Prostate gland (tissue), 2 donors: ENCODE results near the gene GNRHR. TPM values are rescaled to one million over a fixed set of nuclear protein-coding genes. Genes with fewer than 3 reads are reported as not detected.

ENCODE experiments used
- DNase-seq: peaks from one replicate; pipeline ENCODE4 v3.0.0-alpha.2; 2019; ENCODE audit warnings: low spot score
- H3K27ac ChIP-seq, 2 donors: fragments of 200-600 bp; sonication (generic); 2 replicates each; pipeline ENCODE4 v1.5.1; 2017 to 2019
- H3K27me3 ChIP-seq: fragments of 200-600 bp; sonication (generic); replicated peaks from 2 replicates; pipeline ENCODE4 v1.5.1; 2019; ENCODE audit not compliant: insufficient read depth
- H3K36me3 ChIP-seq, 2 donors: fragments of 200-600 bp; sonication (generic); 1 replicate in 1 of 2; 2 replicates in 1 of 2; pipeline versions ENCODE4 v1.5.1 to v1.8.1; 2017 to 2019
- H3K4me1 ChIP-seq: fragments of 200-600 bp; sonication (generic); replicated peaks from 2 replicates; pipeline ENCODE4 v1.5.1; 2019
- H3K4me3 ChIP-seq, 2 donors: fragments of 200-600 bp; sonication (generic); 2 replicates each; pipeline ENCODE4 v1.5.1; 2017 to 2019
- H3K9me3 ChIP-seq: fragments of 200-600 bp; sonication (generic); 2 replicates; pipeline ENCODE4 v1.5.1; 2017
- POLR2A ChIP-seq: fragments of 450-650 bp; IDR thresholded peaks from one replicate; pipeline ENCODE4 v1.6.1; 2016; ENCODE audit warnings: antibody characterized with exemption, mild to moderate bottlenecking
- POLR2AphosphoS5 ChIP-seq: sonication (generic); formaldehyde crosslinking; IDR thresholded peaks from one replicate; pipeline ENCODE4 v1.6.1; 2017; ENCODE audit warnings: antibody characterized with exemption
- WGBS: methylation state at CpG from one replicate; pipeline ENCODE4 v1.1.5; 2018; 5-methylcytosine and 5-hydroxymethylcytosine counted together
- intact Hi-C: fragments of 100-400 bp; cut with DNase I; formaldehyde crosslinking; loops from one replicate; pipeline ENCODE4 v1.14.2; 2022
- small RNA-seq, 2 donors: library from RNA; depleted of rRNA; stranded (forward); fragments of <200 nt; gene quantifications; one replicate each; pipeline ENCODE3, GENCODE V24; 2016
- total RNA-seq, 2 donors: library from RNA; depleted of rRNA; stranded (reverse); fragments of >200 nt; gene quantifications; one replicate each; pipeline ENCODE4 v1.1.0, GENCODE V29; 2016
- TF ChIP-seq, protein P1 (sequence below), 4 experiments: fragments of 200-600 bp in 2 of 4; fragments of 450-650 bp in 2 of 4; sonication (generic) in 2 of 4; IDR thresholded peaks; 1 replicate in 3 of 4; 2 replicates in 1 of 4; pipeline ENCODE4 v1.5.1; 2016 to 2019; ENCODE audit warnings: antibody characterized with exemption in 4 of 4, mild to moderate bottlenecking in 2 of 4, moderate library complexity in 2 of 4

The GNRHR gene
- total RNA-seq, 2 donors from 2014 or later = not detected

DNA sequence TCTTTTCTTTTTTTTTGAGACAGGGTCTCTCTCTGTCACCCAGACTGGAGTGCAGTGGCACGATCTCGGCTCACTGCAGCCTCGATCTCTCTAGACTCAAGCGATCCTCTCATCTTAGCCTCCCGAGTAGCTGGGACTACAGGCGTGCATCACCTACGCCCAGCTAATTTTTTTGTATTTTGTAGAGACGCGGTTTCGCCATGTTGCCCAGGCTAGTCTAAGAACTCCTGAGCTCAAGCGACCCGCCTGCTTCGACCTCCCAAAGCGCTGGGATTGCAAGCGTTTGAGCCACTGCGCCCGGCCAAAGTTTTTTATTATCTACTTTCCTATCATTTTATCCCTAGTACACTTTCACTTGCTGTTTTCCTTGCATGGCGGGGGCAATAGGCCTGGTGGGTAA, 54.6 kb downstream of the GNRHR start:
- TF ChIP-seq, protein P1, sequence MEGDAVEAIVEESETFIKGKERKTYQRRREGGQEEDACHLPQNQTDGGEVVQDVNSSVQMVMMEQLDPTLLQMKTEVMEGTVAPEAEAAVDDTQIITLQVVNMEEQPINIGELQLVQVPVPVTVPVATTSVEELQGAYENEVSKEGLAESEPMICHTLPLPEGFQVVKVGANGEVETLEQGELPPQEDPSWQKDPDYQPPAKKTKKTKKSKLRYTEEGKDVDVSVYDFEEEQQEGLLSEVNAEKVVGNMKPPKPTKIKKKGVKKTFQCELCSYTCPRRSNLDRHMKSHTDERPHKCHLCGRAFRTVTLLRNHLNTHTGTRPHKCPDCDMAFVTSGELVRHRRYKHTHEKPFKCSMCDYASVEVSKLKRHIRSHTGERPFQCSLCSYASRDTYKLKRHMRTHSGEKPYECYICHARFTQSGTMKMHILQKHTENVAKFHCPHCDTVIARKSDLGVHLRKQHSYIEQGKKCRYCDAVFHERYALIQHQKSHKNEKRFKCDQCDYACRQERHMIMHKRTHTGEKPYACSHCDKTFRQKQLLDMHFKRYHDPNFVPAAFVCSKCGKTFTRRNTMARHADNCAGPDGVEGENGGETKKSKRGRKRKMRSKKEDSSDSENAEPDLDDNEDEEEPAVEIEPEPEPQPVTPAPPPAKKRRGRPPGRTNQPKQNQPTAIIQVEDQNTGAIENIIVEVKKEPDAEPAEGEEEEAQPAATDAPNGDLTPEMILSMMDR (IDR thresholded peaks at IDR 0.05) = no peak
- TF ChIP-seq POLR2A (no peak), POLR2AphosphoS5 (no peak)
- H3K27me3 ChIP-seq = no peaks in the 10 kb centered on the region
- H3K9me3 ChIP-seq = no peaks in the 10 kb centered on the region
- 94% methylated on average over 18 of the region's 18 CpGs for WGBS
- no peaks in the 10 kb centered on the region for H3K4me1 ChIP-seq
- no peak overlapping the region for H3K27ac ChIP-seq
- H3K36me3 ChIP-seq = no peaks in the 10 kb centered on the region
- intact Hi-C loops = loop anchor here (5.0 kb wide), 1 partner anchor 152 kb away; the partner anchor contains the start of gene CENPC
- DNase-seq = no peak
- no peak overlapping the region for H3K4me3 ChIP-seq

DNA sequence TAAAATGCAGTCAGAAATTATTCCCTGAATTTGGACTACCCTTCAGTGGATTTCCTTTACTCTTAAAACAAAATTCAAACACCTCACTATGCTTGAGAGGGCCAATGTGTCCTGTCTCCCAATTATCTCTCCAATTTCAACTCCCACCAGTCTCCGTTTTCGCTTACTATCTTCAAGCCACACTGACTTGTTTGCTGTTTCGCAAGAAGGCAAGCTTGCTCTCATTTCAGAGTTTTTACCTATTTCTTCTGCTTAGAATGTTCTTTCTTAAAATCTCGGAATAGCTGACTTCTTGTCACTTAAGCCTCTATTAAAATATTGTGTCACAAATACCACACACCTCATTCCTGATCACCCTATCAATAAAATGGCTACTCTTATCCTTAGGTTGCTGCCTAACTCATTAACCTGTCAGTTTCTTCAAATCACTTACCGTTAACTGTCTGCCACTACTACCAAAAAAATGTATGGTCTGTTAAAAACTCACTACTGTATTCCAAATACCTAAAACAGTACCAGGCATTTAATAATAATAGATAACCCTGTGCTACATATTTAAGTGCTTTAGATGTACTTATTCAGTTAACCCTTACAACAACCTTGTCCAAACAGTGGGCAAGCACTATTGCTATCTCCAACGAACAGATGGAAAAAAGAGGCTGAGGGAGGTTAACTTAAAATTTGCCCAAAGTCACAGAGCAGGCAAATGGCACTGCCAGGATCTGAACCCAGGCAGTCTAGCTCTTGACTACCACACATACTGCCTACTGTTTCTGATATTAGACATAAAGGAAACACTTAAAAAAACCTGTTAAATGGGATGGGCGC, 56.1 kb downstream of the GNRHR start:
- Histone ChIP-seq H3K36me3 (no peaks in the 10 kb centered on the region), H3K4me1 (no peaks in the 10 kb centered on the region), H3K27me3 (no peaks in the 10 kb centered on the region), H3K4me3 (no peak overlapping the region), H3K9me3 (no peaks in the 10 kb centered on the region), H3K27ac (no peak overlapping the region)
- no peak for DNase-seq
- intact Hi-C loops = no loop called here
- 80% methylated on average over 7 of the region's 7 CpGs for WGBS
- TF ChIP-seq, protein P1 (IDR thresholded peaks at IDR 0.05) = no peak
- TF ChIP-seq POLR2A = no peak
- TF ChIP-seq POLR2AphosphoS5 = no peak

DNA sequence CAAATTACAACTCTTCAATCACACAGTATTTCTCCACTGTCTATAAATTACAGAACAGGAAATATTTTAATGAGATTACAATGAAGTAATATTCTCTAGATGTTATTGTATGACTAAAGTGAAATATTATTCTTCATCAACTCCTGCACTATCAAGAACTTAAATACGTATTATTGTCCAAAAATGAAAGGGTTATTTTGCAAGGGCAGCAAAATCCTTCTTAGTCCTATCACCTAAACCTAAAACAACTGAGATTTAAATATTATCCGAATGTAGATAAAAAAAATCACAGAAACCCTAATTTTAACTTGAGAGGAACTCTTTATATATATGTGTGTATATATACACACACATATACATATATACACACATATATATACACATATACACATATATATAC, 58.1 kb downstream of the GNRHR start:
- H3K27me3 ChIP-seq = no peaks in the 10 kb centered on the region
- H3K36me3 ChIP-seq = no peaks in the 10 kb centered on the region
- DNase-seq = no peak
- no peak overlapping the region for H3K4me3 ChIP-seq
- no peaks in the 10 kb centered on the region for H3K4me1 ChIP-seq
- 96% methylated on average over 2 of the region's 2 CpGs for WGBS
- intact Hi-C loops = no loop called here
- no peak for TF ChIP-seq POLR2AphosphoS5
- TF ChIP-seq POLR2A = no peak
- H3K9me3 ChIP-seq = no peaks in the 10 kb centered on the region
- H3K27ac ChIP-seq = no peak overlapping the region

DNA sequence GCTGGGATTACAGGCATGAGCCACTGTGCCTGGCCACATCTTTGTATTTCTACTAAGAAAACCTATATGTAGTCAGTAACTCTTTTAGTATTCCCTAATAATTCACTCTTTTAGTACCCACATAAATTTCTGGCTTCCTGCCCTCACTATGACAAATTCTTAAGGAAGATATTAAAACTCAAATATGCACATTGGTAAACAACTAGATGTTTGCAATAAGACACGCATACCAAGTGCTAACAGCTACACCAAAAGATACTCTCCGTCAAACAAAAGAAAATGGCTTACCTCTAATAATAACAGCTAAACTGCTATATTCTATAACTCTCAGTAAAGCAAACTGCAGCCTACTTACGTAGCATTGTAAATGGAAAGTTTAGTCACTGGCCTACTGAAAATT, 59.5 kb downstream of the GNRHR start:
- Histone ChIP-seq H3K27ac (no peak overlapping the region), H3K9me3 (no peaks in the 10 kb centered on the region), H3K4me3 (no peak overlapping the region), H3K36me3 (no peaks in the 10 kb centered on the region), H3K4me1 (no peaks in the 10 kb centered on the region), H3K27me3 (no peaks in the 10 kb centered on the region)
- DNase-seq = no peak
- no peak for TF ChIP-seq POLR2A
- no peak for TF ChIP-seq POLR2AphosphoS5
- TF ChIP-seq, protein P1 (IDR thresholded peaks at IDR 0.05) = no peak
- intact Hi-C loops = no loop called here
- WGBS = 84% methylated on average over 3 of the region's 3 CpGs

DNA sequence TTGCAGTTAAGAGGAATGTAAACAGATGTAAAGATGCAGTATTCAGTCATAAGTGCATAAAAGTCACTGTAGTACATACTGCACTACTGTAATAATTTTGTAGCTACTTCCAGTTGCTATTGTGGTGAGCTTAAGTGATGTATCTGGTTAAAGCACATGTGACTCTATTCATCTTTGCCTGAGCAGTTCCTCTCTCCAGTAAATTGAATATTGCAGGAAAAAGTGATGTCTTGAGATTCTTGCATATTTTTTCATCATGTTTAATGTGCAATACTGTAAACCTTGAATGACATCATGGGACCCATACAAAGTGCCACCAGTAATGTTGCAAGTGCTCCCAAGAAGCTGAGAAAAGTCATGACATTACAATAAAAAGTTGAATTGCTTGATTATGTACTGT, 62.9 kb downstream of the GNRHR start:
- Histone ChIP-seq H3K4me3 (no peak overlapping the region), H3K9me3 (no peaks in the 10 kb centered on the region), H3K4me1 (no peaks in the 10 kb centered on the region), H3K27ac (no peak overlapping the region), H3K36me3 (no peaks in the 10 kb centered on the region), H3K27me3 (no peaks in the 10 kb centered on the region)
- TF ChIP-seq, protein P1 (IDR thresholded peaks at IDR 0.05) = no peak
- TF ChIP-seq POLR2A (no peak), POLR2AphosphoS5 (no peak)
- intact Hi-C loops = no loop called here
- DNase-seq = no peak

Small RNA genes lying within 50 kb of the gene (small RNA-seq; reads per million reads assigned to genes)
- gene RF00091 = 0 reads per million in 2 donors

Other genes starting within 250 kb of the GNRHR start
- 10 to 100 TPM; 26.4 to 33.2 TPM for gene CENPC, start 208.9 kb downstream of the GNRHR start, total RNA-seq
- gene STAP1, start 195.7 kb downstream of the GNRHR start, total RNA-seq = under 1 TPM in 1 of 2 donors, not detected in 1; 0.34 TPM
- 100 to 1,000 TPM in 1 of 2 donors, 10 to 100 TPM in 1; 56.0 to 130 TPM for gene UBA6, start 53.2 kb downstream of the GNRHR start, total RNA-seq
- gene TMPRSS11D, start 129.6 kb upstream of the GNRHR start, total RNA-seq = not detected
- gene TMPRSS11A, start 209.1 kb upstream of the GNRHR start, total RNA-seq = under 1 TPM; 0.18 to 0.45 TPM